ENCODE measurements around the gene SPATA22. TPM values are rescaled to one million over a fixed set of nuclear protein-coding genes. Genes with fewer than 3 reads are reported as not detected.

SPATA22 gene
- total and polyA plus RNA-seq, 9 of the 15 experiments (the other 6 are each of a cell fraction or from before 2014, with no cell fraction given) = 0.17 to 0.77 (median 0.44) TPM

GRCh38 chr17:3472137-3472536, 518 bp upstream of the SPATA22 start:
- no peaks in the 10 kb centered on the region for H3K36me3 ChIP-seq (ENCODE audit: control insufficient read depth, insufficient read depth, low read length)
- in situ Hi-C loops (cut with MboI) = no loop called here
- H3K79me2 ChIP-seq (ENCODE audit: control insufficient read depth, insufficient read depth, low read length) = no peaks in the 10 kb centered on the region
- no peak overlapping the region for H3K9ac ChIP-seq (ENCODE audit: insufficient read depth in 1 of 2, low read depth in 2 of 2, low read length in 2 of 2)
- ChIA-PET POLR2A (no interaction called here), CTCF (ENCODE audit: low intra/inter-chr PET ratio) (no interaction called here)
- no peaks in the 10 kb centered on the region for H3K9me1 ChIP-seq (ENCODE audit: control insufficient read depth, insufficient read depth, low read length)
- no peaks in the 10 kb centered on the region for H3K9me3 ChIP-seq (replicated peaks; ENCODE audit: control insufficient read depth, insufficient read depth, low read depth, low read length)
- no peak overlapping the region for H3K4me2 ChIP-seq (ENCODE audit: insufficient read depth, low read length)
- no peaks in the 10 kb centered on the region for H4K20me1 ChIP-seq (replicated peaks; ENCODE audit: control insufficient read depth, insufficient read depth, low read length)
- TF ChIP-seq ZFP1 (CRISPR knock-in tag; IDR thresholded peaks at IDR 0.05) (no peak), ZNF12 (CRISPR knock-in tag; IDR thresholded peaks at IDR 0.05) (no peak), TSHZ1 (CRISPR knock-in tag; IDR thresholded peaks at IDR 0.05) (no peak), SPI1 (IDR thresholded peaks at IDR 0.05; ENCODE audit: borderline replicate concordance, low read depth, low read length) (no peak), TOE1 (IDR thresholded peaks at IDR 0.05; ENCODE audit: borderline replicate concordance) (no peak), TOE1 (CRISPR knock-in tag; IDR thresholded peaks at IDR 0.05; ENCODE audit: borderline replicate concordance, low read depth) (no peak), ESRRA (IDR thresholded peaks at IDR 0.05; ENCODE audit: borderline replicate concordance, low read depth) (no peak), NR2C1 (IDR thresholded peaks at IDR 0.05) (no peak), NR2C1 (tag; IDR thresholded peaks at IDR 0.05) (no peak), MYBL2 (IDR thresholded peaks at IDR 0.05; ENCODE audit: low read depth) (no peak), MYBL2 (CRISPR knock-in tag; IDR thresholded peaks at IDR 0.05; ENCODE audit: borderline replicate concordance) (no peak), ILK (tag; IDR thresholded peaks at IDR 0.05; ENCODE audit: borderline replicate concordance, low read depth) (no peak)
- no peak for ATAC-seq
- no peak overlapping the region for H2AFZ ChIP-seq (ENCODE audit: low read depth, low read length)
- DNase-seq (ENCODE audit: extremely low read depth in 1 of 4, low spot score in 3 of 4) = no peak
- intact Hi-C loops (cut with micrococcal nuclease) = no loop called here
- no peak overlapping the region for H3K27ac ChIP-seq (ENCODE audit: extremely low read depth, low read depth, low read length)
- no peak for FAIRE-seq
- WGBS (ENCODE audit: insufficient coverage, low coverage, missing lambda C conversion rate) = 0% methylated on average over 4 of the region's 21 CpGs
- peaks cover 12 to 13% of the 10 kb centered on the region in 2 experiments; a peak in 3 of 5 replicates for H3K27me3 ChIP-seq (ENCODE audit: control insufficient read depth in 2 of 2, insufficient read depth in 2 of 2, low read length in 2 of 2)
- no peaks in the 10 kb centered on the region; a peak in 1 of 5 replicates for H3K4me1 ChIP-seq (replicated peaks in 1 of 2; ENCODE audit: control insufficient read depth in 2 of 2, insufficient read depth in 2 of 2, low read length in 2 of 2)
- BruUV-seq (replicated peaks) = no TSS peak
- no peak overlapping the region for H3K4me3 ChIP-seq
